ENCODE measurements around the gene SLC25A11.

Gene SLC25A11

GRCh38 chr17:4986403-4986802, 46.6 kb upstream of the SLC25A11 start:
- H2BK12ac ChIP-seq (ENCODE audit: low read length), result no peak overlapping the region
- H2BK5ac ChIP-seq (ENCODE audit: low read depth, low read length, poor library complexity), result no peak overlapping the region
- no peak overlapping the region for H2BK120ac ChIP-seq (ENCODE audit: insufficient read depth, low read length, poor library complexity)
- peak overlapping the region; percentile 81 for H3K4me2 ChIP-seq (ENCODE audit: low read length)
- H3K18ac ChIP-seq (ENCODE audit: low read length), result no peak overlapping the region
- peaks cover 14% of the 10 kb centered on the region for H3K79me1 ChIP-seq (ENCODE audit: low read length)
- no peaks in the 10 kb centered on the region for H3K27me3 ChIP-seq (ENCODE audit: insufficient read depth, low read length)
- no peak overlapping the region for H3K14ac ChIP-seq (ENCODE audit: low read length)
- H3K4me3 ChIP-seq (ENCODE audit: low read depth, low read length), result no peak overlapping the region
- H2AFZ ChIP-seq (ENCODE audit: insufficient read depth, low read length, poor library complexity), result no peak overlapping the region
- no CpG with 5 or more reads among the region's 5 CpGs for WGBS (ENCODE audit: extremely low coverage, insufficient coverage, insufficient read length)
- H3K4me1 ChIP-seq (ENCODE audit: control insufficient read depth in 1 of 2, insufficient read depth in 2 of 2, low read length in 2 of 2), result peaks cover 16 to 19% of the 10 kb centered on the region in 2 experiments
- peaks cover 7% of the 10 kb centered on the region for H3K79me2 ChIP-seq (ENCODE audit: control insufficient read depth, insufficient read depth, low read length, poor library complexity)
- H3K36me3 ChIP-seq (ENCODE audit: control insufficient read depth in 1 of 2, insufficient read depth in 2 of 2, low read length in 2 of 2), result peaks cover 11 to 16% of the 10 kb centered on the region in 2 experiments
- H3K27ac ChIP-seq (ENCODE audit: low read depth, low read length), result no peak overlapping the region
- no peak for DNase-seq
- no peak overlapping the region for H3K23ac ChIP-seq (ENCODE audit: low read length)
- H3K4ac ChIP-seq (ENCODE audit: low read depth, low read length), result peak overlapping the region; percentile 27
- H4K8ac ChIP-seq (ENCODE audit: low read depth, low read length), result peak overlapping the region; percentile 17
- no peak overlapping the region for H3K9ac ChIP-seq (ENCODE audit: low read length)
- H4K91ac ChIP-seq (ENCODE audit: low read depth, low read length), result no peak overlapping the region
- H2AK5ac ChIP-seq (ENCODE audit: low read length), result no peak overlapping the region
- H3K9me3 ChIP-seq (ENCODE audit: insufficient read depth, low read depth, low read length), result no peaks in the 10 kb centered on the region
- peak overlapping the region; percentile 2 for H4K12ac ChIP-seq (ENCODE audit: low read depth, low read length)

- no peaks in the 10 kb centered on the region for H3K27me3 ChIP-seq (ENCODE audit: insufficient read depth, low read length)
- H2BK12ac ChIP-seq (ENCODE audit: low read length), result no peak overlapping the region
- no peak overlapping the region for H4K12ac ChIP-seq (ENCODE audit: low read depth, low read length)
- peaks cover 38 to 40% of the 10 kb centered on the region in 2 experiments for H3K36me3 ChIP-seq (ENCODE audit: control insufficient read depth in 1 of 2, insufficient read depth in 2 of 2, low read length in 2 of 2)
- no peak overlapping the region for H2BK5ac ChIP-seq (ENCODE audit: low read depth, low read length, poor library complexity)
- H2BK120ac ChIP-seq (ENCODE audit: insufficient read depth, low read length, poor library complexity), result no peak overlapping the region
- H3K9ac ChIP-seq (ENCODE audit: low read length), result no peak overlapping the region
- H3K14ac ChIP-seq (ENCODE audit: low read length), result no peak overlapping the region
- H3K27ac ChIP-seq (ENCODE audit: low read depth, low read length), result no peak overlapping the region
- H4K8ac ChIP-seq (ENCODE audit: low read depth, low read length), result no peak overlapping the region
- H3K18ac ChIP-seq (ENCODE audit: low read length), result no peak overlapping the region
- no peaks in the 10 kb centered on the region for H3K9me3 ChIP-seq (ENCODE audit: insufficient read depth, low read depth, low read length)
- no peak overlapping the region for H2AK5ac ChIP-seq (ENCODE audit: low read length)
- no peak overlapping the region for H3K4ac ChIP-seq (ENCODE audit: low read depth, low read length)
- DNase-seq, result no peak
- no peak overlapping the region for H3K4me3 ChIP-seq (ENCODE audit: low read depth, low read length)
- peaks cover 3% of the 10 kb centered on the region for H3K79me2 ChIP-seq (ENCODE audit: control insufficient read depth, insufficient read depth, low read length, poor library complexity)
- H4K91ac ChIP-seq (ENCODE audit: low read depth, low read length), result no peak overlapping the region
- H3K4me2 ChIP-seq (ENCODE audit: low read length), result no peak overlapping the region
- H3K23ac ChIP-seq (ENCODE audit: low read length), result no peak overlapping the region
- WGBS (ENCODE audit: extremely low coverage, insufficient coverage, insufficient read length), result no CpG with 5 or more reads among the region's 5 CpGs
- H2AFZ ChIP-seq (ENCODE audit: insufficient read depth, low read length, poor library complexity), result no peak overlapping the region
- H3K4me1 ChIP-seq (ENCODE audit: control insufficient read depth in 1 of 2, insufficient read depth in 2 of 2, low read length in 2 of 2), result peaks cover 8% of the 10 kb centered on the region in 2 experiments
- H3K79me1 ChIP-seq (ENCODE audit: low read length), result peaks cover 7% of the 10 kb centered on the region
Measured at GRCh38 chr17:4982305-4982704, 42.5 kb upstream of the SLC25A11 start.

- no peak overlapping the region for H3K4me3 ChIP-seq (ENCODE audit: low read depth, low read length)
- no peaks in the 10 kb centered on the region for H3K27me3 ChIP-seq (ENCODE audit: insufficient read depth, low read length)
- no peaks in the 10 kb centered on the region for H3K4me1 ChIP-seq (ENCODE audit: control insufficient read depth in 1 of 2, insufficient read depth in 2 of 2, low read length in 2 of 2)
- no peak overlapping the region for H2BK12ac ChIP-seq (ENCODE audit: low read length)
- no peak overlapping the region for H3K4ac ChIP-seq (ENCODE audit: low read depth, low read length)
- no peaks in the 10 kb centered on the region for H3K9me3 ChIP-seq (ENCODE audit: insufficient read depth, low read depth, low read length)
- peaks cover 43 to 44% of the 10 kb centered on the region in 2 experiments for H3K36me3 ChIP-seq (ENCODE audit: control insufficient read depth in 1 of 2, insufficient read depth in 2 of 2, low read length in 2 of 2)
- H3K27ac ChIP-seq (ENCODE audit: low read depth, low read length), result no peak overlapping the region
- no peak overlapping the region for H4K91ac ChIP-seq (ENCODE audit: low read depth, low read length)
- H2BK5ac ChIP-seq (ENCODE audit: low read depth, low read length, poor library complexity), result no peak overlapping the region
- no peak overlapping the region for H3K14ac ChIP-seq (ENCODE audit: low read length)
- H4K12ac ChIP-seq (ENCODE audit: low read depth, low read length), result no peak overlapping the region
- no peak overlapping the region for H4K8ac ChIP-seq (ENCODE audit: low read depth, low read length)
- H3K4me2 ChIP-seq (ENCODE audit: low read length), result no peak overlapping the region
- H2BK120ac ChIP-seq (ENCODE audit: insufficient read depth, low read length, poor library complexity), result no peak overlapping the region
- no peaks in the 10 kb centered on the region for H3K79me2 ChIP-seq (ENCODE audit: control insufficient read depth, insufficient read depth, low read length, poor library complexity)
- no peak overlapping the region for H3K9ac ChIP-seq (ENCODE audit: low read length)
- DNase-seq, result peak in 1 of 2 donors; percentile 72
- H3K23ac ChIP-seq (ENCODE audit: low read length), result no peak overlapping the region
- no peak overlapping the region for H3K18ac ChIP-seq (ENCODE audit: low read length)
- no CpG with 5 or more reads among the region's 6 CpGs for WGBS (ENCODE audit: extremely low coverage, insufficient coverage, insufficient read length)
- no peak overlapping the region for H2AFZ ChIP-seq (ENCODE audit: insufficient read depth, low read length, poor library complexity)
- H3K79me1 ChIP-seq (ENCODE audit: low read length), result no peaks in the 10 kb centered on the region
- no peak overlapping the region for H2AK5ac ChIP-seq (ENCODE audit: low read length)
Measured at GRCh38 chr17:4980644-4981216, 40.9 kb upstream of the SLC25A11 start.

- Histone ChIP-seq H4K91ac (ENCODE audit: low read depth, low read length) (no peak overlapping the region), H2BK120ac (ENCODE audit: insufficient read depth, low read length, poor library complexity) (no peak overlapping the region), H3K4ac (ENCODE audit: low read depth, low read length) (no peak overlapping the region), H3K79me1 (ENCODE audit: low read length) (no peaks in the 10 kb centered on the region), H3K4me1 (ENCODE audit: control insufficient read depth in 1 of 2, insufficient read depth in 2 of 2, low read length in 2 of 2) (no peaks in the 10 kb centered on the region), H2AK5ac (ENCODE audit: low read length) (no peak overlapping the region), H2BK12ac (ENCODE audit: low read length) (no peak overlapping the region), H3K23ac (ENCODE audit: low read length) (no peak overlapping the region), H3K4me3 (ENCODE audit: low read depth, low read length) (no peak overlapping the region), H3K14ac (ENCODE audit: low read length) (no peak overlapping the region), H3K36me3 (ENCODE audit: control insufficient read depth in 1 of 2, insufficient read depth in 2 of 2, low read length in 2 of 2) (peaks cover 44 to 48% of the 10 kb centered on the region in 2 experiments), H3K27me3 (ENCODE audit: insufficient read depth, low read length) (no peaks in the 10 kb centered on the region), H3K79me2 (ENCODE audit: control insufficient read depth, insufficient read depth, low read length, poor library complexity) (no peaks in the 10 kb centered on the region), H4K12ac (ENCODE audit: low read depth, low read length) (no peak overlapping the region), H3K9ac (ENCODE audit: low read length) (no peak overlapping the region), H3K9me3 (ENCODE audit: insufficient read depth, low read depth, low read length) (no peaks in the 10 kb centered on the region), H4K8ac (ENCODE audit: low read depth, low read length) (no peak overlapping the region), H2AFZ (ENCODE audit: insufficient read depth, low read length, poor library complexity) (no peak overlapping the region), H3K27ac (ENCODE audit: low read depth, low read length) (no peak overlapping the region), H2BK5ac (ENCODE audit: low read depth, low read length, poor library complexity) (no peak overlapping the region), H3K18ac (ENCODE audit: low read length) (no peak overlapping the region), H3K4me2 (ENCODE audit: low read length) (no peak overlapping the region)
- peak in 1 of 2 donors; percentile 3 for DNase-seq
Measured at GRCh38 chr17:4978726-4979125, 38.9 kb upstream of the SLC25A11 start.

Measured in trophoblast cell (in vitro differentiated cells and primary cell).